GM18867 (cell line): ENCODE results near the gene ZDHHC11B.
"Not testable (repeated sequence)": the region's sequence is repeated elsewhere in the genome, so short reads cannot be mapped to it uniquely, and the experiment has no call there.

Source experiments
- ATAC-seq: cut with Tn5 transposase; IDR thresholded peaks from one replicate; pipeline ENCODE4 v1.9.1; 2021; ENCODE audit warnings: mild to moderate bottlenecking, moderate library complexity; ENCODE audit not compliant: unreplicated experiment

Gene ZDHHC11B

GRCh38 chr5:688348-689010 is 96.0 kb downstream of the ZDHHC11B start:
- not testable (repeated sequence) for ATAC-seq

- ATAC-seq: not testable (repeated sequence)
Observed at GRCh38 chr5:686936-687335, 97.6 kb downstream of the ZDHHC11B start.

DNA sequence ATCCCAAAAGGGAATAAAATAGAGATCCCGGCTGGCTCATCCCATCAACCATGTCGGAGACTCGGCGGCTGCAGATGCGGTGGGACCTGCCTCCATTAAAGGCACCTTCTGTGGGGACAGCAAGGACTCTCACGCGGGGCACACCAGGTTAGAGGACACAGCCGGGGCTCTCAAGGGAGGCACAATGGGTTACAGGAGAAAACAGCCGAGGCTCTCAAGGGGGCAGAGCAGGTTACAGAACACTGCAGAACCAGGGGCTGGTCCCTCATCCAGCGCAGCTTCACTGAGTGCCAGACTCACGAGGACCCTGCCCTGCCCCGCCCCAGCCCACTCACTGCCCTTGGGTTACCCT is 98.4 kb downstream of the ZDHHC11B start:
- ATAC-seq: not testable (repeated sequence)

- ATAC-seq: no peak
Observed at GRCh38 chr5:685262-686171, 99.0 kb downstream of the ZDHHC11B start.

- no peak for ATAC-seq
Observed at GRCh38 chr5:684751-685216, 99.7 kb downstream of the ZDHHC11B start.

- no peak for ATAC-seq
Observed at GRCh38 chr5:683551-684481, 100.7 kb downstream of the ZDHHC11B start.

DNA sequence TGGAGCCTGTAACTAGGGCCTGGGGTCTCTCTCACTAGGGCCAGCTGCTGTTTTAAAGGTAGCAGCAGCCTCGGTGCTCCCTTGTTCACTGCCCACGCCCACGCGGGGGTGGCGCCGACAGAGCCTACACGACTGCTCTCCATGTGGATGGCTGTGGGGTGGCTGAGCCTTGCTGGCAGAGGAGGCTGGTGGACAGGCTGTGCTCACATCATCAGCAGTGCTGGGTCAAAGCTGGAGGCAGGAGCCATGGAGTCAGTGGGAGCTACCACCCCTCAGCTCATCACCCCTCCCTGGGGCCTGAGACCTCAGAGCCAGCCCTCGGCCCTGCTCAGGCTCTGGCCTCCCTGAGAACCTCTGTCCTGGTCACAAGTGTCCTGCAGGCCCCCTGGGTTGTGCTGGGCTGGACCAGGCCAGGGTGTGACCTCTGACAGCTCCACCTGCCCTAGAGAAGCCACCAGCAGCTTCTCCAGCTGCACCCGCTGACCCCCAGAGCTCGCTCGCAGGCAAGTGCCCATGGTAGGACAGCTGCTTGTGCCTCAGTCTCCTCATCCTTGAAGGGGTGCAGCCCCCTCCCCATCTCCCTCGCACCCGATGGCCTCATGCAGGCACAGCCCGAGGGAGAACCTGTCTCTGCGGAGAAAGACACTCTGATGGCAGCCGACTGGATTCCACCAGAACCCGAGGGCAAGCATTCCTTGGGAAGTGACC is 101.7 kb downstream of the ZDHHC11B start:
- not testable (repeated sequence) for ATAC-seq

GRCh38 chr5:682216-682615 is 102.3 kb downstream of the ZDHHC11B start:
- ATAC-seq: not testable (repeated sequence)

DNA sequence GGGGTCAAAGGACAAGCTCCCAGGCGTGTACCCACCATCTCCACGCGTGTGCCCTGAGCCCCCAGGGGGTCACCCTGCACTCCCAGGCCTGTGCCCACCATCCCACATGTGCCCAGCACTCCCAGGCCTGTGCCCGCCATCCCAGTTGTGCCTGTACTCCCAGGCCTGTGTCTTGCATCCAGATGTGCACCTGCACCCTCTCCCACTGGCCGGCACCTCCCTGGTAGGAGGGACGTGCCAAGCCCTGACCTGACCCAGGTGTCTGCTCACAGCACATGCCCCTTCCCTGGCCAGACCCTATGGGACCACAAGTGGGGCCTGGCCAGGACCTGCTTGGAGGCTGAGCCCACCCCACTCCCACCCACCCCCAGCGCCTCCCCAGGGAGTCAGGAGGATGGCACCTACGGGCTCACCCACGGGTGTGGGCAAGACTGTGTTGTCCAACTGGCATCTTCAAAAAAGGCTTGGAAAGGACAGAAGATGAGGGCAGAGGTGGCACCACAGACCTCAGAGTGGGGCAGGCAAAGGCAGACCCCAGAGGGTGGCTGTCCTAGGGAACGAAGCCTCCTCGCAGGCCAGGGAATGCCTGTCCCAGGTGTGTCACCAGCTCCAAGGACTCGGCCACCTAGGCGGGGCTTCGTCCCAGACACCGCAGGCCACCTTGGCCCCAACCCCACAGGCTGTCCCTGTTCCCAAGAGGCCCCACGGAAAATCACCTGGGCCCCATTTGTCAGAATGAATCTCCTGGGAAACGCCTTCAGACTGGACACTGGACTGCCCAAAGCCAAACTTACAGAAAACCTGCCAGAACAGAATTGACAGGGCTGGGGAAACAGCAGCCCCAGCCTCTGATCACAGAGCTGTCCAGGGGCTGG is 103.0 kb downstream of the ZDHHC11B start:
- not testable (repeated sequence) for ATAC-seq

DNA sequence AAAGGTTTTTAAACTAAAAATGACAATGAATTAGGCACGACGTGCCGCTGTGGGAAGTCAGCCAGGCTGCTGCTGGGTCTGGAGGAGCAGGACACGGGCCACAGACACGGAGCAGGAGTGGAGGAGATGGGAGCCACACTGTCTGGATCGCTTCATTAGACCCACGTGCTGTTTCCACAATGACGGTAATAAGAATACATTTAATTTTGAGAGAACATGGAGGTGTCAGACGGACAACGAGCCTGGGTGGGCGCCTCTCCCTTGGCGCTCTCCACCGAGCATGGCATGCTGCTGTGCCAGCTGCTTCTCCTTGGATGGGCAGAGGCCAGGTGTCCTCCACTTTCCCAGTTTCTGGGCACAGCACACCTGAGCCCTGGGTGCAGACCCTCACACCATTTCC is 103.7 kb downstream of the ZDHHC11B start:
- ATAC-seq: not testable (repeated sequence)

GRCh38 chr5:680118-680795 is 104.3 kb downstream of the ZDHHC11B start:
- not testable (repeated sequence) for ATAC-seq

DNA sequence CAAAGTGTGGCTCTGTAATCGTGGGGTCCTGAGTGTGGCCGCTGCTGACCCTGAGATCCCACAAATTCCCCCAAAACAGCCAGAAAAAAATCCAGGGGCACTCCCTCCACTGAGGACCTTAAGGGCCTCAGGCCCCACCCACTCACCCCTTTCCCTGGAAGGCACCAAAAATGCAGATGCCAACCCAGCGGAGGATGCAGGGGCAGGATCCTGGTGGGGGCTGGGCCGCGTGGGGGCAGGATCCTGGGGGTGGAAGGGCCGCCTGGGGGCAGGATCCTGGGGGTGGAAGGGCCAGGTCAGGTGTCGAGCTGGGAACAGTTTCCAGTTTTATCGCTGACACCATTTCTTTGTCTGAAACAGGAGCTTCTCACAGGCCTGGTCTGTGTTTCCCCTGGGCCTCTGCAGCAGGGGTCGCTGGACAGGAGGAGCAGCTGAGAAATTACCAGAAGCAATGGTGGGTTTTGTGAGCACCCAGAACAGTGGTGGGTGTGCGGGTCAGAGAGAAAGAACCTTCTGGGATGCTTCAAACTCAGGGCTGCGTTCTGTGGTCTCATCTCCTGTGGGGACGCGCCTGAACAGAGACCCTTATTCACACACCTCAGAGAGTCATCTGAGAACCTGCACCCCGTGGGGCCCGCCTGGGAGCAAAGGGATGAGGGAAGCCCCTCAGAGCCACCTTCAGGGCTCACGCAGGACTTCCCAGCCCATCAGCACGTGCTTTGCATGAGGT is 105.2 kb downstream of the ZDHHC11B start:
- ATAC-seq: not testable (repeated sequence)

DNA sequence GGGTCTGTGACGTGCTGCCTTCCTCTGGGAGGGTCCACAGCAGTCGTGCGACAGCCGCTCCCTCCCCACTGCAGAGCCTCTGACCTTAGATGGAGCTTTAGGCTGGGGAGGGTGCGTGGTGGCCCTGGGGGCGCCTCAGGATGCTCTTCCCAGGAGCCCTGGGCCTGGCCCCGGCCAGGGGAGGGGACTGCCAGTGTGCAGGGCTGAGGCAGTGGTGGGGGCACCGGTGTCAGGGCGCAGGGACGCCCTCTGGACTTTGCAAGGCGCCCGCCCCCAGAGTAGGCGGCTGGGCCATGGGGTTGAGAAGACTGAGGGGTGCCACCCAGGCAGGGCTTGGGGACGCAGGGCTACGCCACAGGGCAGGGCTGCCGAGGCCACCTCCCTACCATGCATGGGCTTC is 106.0 kb downstream of the ZDHHC11B start:
- ATAC-seq: not testable (repeated sequence)

GRCh38 chr5:677131-678101 is 107.1 kb downstream of the ZDHHC11B start:
- ATAC-seq: no peak

DNA sequence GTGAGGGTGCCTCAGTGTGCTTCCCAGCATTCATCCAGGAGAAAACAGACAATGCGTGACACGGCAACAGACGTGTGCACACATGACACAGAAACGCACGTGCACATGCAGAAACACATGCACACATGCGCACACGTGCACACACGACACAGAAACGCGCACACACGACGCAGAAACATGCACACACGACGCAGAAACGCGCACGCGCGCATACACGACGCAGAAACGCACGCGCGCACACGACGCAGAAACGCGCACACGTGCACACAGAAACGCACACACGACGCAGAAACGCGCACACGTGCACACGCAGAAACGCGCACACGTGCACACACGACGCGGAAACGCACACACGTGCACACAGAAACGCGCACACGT is 107.8 kb downstream of the ZDHHC11B start:
- no peak for ATAC-seq

DNA sequence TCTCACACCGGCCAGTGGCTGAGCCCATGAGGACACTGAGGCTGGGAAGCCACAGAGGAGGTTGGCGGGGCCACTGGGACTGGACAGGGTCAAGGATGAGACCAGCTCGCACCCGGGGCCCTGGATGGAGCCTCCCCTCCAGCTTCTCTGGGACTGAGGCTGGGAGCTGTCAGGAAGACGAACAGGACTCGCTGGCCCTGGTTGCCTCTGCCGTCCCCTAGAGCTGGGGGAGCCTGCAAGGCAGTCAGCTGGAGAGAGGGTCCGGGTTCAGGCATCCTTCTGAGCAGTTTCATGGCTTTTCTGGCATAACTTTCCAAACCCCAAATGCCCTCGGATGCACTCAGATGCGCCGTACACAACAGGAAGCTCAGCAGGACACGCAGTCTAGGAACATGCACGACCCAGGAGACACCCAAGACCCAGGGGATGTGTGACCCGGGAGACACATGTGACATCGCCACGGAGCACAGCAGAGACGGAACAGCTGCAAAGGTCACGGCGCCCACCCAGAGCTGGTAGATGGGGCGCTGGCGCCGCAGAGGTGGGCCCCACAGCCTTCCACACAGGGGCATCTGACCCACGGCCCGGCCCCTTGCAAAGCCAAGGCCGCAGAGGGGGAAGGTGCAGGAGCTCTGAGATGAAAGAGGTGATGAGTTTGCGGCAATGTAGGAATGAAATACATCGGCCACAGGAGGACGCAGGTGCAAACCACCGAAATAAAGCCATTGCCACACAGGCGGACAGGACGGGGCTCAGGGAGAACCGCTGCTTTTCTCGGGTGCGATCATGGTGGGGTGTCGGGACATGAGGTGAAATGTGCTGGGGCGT is 108.4 kb downstream of the ZDHHC11B start:
- no peak for ATAC-seq
